NCI-H1092 treated with DMSO at 0.1 percent for 48 hours (cell line): ENCODE measurements around the gene LYRM4.

Experiments used
- DNase-seq: peaks from one replicate; lab custom pipeline; 2025; lab: John Stamatoyannopoulos, UW

LYRM4 gene

DNA sequence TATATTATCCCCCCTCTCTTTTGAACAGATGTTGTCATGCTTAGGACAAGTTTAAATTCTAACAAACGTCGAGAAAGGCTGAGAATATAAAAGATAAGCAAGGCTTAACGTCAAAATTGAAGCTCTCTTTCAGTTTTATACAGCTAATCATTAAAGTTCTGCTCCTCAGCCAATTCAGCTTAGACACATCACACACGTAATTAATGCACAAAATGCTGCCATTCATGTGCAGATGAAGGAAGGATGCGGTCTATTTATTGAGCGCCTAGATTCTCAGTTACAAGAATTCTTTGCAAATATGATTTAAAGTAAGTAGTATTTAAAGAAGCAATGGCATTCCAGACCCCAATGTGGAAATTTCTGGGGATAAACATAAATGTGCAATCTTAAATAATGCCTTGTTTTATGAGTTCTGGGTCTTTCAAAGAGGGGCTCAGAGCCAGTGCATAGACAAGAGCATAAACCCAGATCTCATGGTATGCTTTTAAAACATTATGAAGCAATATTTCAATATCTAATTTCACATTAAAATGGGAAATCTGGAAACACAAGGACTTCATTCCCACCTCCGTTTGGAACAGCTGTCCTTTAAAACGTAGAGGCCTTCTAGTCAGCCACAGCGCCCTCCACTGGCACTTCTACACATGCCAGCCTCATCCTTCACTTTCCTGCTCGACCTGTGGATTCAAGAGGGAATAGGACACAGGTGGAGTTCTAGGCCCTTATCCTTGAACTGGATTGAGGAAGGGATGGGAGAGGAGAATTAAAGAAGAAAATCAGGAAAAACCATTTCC lies 85.8 kb downstream of the LYRM4 start:
- DNase-seq = no peak

DNA sequence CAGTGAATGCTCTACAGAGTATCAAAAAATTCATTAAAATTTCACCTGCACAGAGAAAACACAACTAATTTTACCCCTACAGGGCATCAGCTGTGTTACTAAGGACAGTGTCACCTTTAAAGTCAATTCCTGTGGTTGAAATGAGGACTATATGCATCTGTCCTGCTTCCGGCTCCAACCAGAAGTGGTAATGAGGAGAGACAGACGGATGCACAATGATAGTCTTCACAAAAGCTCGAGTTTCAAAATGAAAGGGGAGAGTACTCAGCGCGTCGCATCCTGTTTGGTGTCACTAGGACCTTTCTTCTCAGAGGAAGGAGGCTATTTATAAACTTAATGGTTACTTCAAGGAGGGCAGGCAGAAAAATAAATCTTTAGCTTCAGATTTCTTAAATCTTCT lies 86.5 kb downstream of the LYRM4 start:
- no peak for DNase-seq

DNA sequence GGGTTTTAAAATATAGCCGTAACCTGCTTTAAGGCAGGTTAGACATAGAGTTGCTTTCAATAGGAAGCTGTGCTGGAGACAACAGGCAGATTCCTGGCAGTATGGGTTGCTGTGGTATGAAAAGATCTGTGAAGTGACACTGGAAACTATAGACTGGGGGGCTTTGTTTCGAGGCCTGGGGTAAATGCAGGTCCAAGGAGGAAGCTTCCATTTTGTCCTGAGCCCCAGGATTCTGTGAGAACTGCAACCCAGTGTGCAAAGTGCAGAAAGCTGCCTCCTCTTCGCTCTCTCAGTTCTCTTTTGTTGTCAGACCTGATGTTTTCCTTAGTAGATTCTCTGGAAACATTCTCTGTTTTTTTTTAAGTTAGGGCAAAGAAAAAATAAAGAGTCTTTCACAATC lies 86.9 kb downstream of the LYRM4 start:
- no peak for DNase-seq

DNA sequence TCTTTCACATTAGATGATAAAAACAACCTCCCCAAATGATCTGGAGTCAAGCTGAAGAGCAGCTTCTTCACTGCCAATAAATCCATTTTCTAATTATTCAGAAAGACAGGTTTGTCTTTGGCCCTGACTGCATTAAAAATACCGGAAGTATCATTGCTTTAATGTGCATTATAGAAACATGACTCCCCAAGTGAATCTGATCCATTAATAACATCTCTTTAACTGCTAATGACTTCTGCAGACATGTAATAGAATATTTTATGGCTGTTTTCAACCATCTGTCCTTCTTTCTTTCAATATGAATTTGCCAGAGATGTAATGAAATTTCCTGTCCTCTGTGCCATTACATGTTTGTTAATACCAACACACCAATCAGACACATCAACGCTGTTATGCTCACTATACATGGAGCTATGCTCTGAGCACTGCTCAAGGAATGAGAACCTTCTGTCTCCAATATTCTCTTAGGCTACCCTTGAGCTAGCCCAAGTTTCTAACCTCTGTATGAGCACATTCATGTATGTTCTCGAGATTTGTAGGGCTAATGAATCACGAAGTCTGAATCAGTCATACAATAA lies 87.8 kb downstream of the LYRM4 start:
- DNase-seq = no peak

DNA sequence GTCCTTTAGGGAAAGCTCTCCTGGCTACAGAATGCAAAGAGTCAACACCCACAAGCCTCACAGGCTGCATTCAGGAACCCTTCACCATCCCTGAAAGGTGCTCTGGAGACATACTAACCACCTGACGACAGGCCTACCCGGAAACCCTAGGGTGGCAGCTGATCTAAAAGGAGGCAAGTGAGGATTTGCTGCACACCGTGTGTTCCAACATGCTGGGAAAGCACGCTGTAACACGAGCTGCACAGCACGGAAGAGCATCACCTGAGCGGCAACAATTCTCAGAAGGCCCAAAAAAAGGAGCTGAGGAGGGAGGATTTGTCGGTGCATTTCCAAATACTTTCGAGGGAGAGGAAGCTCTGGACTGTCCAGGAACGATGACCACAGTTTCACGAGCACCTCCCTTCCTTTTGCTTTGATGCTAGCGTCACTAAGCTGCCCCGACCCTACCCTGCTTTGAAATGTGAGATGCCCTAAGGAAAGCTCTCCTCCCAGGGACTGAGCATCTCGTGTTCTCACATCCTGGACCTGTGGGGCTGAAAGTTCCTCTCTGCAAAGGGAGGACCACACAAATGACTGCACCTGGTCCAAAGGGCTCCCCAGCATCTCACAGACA lies 88.6 kb downstream of the LYRM4 start:
- DNase-seq = no peak

DNA sequence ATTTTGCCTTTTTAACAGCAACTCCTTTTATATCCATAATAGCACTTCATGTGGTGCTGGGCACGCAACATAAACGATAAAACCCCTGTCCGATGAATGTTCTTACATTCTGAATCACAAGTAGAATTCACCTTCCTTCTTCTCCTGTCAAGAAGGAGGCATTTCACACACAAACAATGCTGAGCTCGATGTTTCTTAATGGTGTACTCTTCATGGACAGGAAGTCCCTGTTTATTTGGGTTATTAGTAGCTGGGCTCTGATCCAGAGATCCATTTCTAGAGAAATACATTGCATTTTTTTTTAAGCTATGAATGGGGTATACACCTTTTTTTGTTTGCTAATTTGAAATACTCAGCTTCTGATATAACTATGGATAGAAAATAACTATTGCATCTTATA lies 93.2 kb downstream of the LYRM4 start:
- peak; percentile 2 for DNase-seq

DNA sequence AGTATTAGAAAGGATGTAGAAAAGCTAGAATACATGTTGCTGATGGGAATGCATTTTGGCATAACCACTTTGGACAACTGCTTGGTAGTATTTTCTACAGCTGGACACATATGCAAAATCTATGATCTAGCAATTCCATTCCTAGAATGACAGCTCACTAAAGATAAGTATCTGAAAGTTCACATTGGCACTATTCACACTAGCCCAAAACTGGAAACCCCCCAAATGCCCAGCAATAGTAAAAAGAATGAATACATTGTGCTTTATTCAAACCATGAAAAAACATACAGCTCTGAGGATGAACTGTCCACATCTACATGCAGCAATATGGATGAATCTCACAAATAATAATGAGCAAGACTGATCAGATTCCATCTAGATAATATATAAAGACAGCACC lies 96.7 kb downstream of the LYRM4 start:
- DNase-seq = no peak

DNA sequence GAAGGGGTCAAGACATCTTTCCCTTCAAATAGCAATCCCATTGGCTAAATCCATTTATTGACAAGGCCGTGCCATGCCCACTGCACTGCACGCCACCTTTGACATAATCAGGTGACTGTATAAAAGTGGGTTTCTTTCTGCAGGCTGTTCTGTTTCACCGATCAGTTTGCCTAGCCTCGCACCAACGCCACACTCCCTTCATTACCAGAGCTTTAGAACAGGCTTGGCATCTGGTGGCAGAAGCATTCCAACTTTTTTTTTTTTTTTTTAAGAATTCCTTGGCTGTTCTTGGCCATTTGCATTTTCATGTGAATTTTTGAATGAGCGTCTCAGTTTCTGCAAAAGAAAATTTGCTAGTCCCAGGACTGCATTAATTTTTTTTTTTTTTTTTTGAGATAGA lies 97.5 kb downstream of the LYRM4 start:
- DNase-seq = no peak

DNA sequence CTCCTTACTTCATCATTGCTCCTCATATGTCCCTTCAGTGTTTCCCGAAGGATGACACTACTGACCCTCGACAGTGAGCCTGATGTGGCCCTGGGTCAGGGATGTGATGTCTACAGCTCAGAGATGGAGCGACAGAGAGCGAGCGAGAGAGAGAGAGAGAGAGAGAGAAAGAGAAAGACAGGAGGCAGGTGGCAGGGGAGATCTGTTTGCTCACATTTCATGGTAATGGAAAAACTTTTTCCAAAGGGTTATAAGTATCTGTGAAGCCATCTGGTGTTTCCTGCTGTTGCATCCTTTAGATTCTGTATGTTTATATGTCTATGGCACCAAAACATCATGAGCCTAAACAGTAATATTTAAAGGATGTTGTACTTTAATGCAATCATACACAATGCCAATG lies 98.4 kb downstream of the LYRM4 start:
- DNase-seq = no peak

DNA sequence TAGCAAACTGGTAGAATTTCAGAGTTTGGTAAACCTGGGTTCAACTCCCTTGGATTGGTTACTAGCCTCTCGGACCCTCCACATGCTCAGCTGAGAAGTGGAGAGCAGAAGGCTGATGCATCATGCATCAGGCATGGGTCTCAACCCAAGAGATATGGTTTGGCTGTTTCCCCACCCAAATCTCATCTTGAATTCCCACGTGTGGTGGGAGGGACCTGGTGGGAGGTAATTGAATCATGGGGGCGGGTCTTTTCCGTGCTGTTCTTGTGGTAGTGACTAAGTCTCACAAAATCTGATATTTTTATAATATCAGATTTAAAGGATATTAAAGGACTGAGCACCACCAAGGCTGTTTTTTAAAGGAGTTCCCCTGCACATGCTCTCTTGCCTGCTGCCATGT lies 100.5 kb downstream of the LYRM4 start:
- no peak for DNase-seq

DNA sequence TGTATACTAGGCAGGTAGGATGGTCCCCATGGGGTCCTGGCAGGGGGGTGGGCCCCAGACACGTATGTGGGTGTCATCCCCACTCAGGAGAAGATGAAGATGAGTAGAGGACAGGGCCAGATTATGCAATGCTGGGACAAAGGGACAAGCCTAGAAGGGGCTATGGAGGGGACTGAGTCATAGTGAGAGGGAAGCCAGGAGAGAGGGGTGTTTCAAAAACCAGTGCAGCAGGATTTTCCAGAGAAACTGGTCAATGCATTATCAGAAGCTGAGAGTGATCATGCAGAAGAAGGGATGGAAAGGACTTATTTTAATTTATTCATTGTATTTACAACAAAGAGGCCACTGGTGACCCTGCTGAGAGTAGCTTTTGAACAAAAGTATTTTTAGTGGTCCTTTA lies 101.6 kb downstream of the LYRM4 start:
- no peak for DNase-seq

DNA sequence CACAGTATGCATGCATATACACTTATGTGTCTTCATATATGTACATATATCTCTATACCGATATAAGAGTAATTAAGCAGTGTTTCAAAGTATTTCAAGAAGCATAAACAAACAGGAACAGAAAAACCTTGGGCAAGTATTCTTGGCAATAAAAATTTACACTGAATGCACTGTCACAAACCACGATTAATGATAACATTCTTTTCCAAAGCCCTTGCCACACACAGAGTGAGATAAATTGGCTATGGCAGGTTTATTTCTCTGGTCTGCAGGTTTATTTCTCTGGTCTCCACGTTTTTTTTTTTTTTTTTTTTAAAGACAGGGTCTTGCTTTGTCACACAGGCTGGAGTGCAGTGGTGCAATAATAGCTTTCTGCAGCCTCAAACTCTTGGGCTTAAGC lies 102.6 kb downstream of the LYRM4 start:
- no peak for DNase-seq

DNA sequence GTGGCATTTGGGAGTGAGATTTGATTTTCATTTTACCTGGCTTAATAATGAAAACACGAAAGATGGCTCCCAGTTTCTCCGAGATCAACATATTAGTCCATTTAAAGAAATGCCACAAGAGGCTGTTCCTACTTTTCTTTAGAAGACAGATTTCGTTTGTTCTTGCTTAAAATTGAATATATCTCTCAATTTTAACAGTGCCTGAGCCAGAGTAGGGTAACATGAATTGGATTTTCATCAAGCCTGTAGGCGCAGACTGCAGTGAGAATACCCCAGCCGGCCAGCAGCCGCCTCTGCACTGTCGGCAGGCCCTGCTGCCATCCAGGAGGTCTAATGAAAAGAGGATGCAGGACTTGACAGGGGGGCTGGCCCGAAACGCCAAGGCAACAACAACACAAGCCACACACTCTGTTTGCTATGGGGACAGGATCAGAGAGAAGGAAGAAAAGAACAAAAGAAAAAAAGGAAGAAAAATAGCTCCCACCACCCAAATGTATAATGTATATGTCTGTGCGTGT lies 103.1 kb downstream of the LYRM4 start:
- DNase-seq = no peak

DNA sequence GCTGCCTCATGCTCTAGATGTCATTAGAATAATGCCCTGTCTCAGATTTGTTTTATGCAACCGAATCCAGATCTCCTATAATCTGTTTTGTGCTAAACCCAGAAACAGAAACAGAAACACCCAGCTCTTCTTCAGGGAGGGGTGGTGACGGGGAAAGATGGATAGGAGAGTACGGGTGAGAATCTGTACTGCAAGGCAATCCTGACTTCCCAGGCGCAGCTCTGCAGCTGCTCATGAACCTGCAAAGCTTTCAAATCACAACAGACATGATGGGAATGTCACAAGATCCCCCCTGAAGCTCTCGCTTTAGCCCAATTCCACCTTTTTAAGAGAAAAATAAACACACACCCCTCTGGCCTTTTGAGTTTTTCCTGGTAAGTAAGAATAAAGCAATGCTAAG lies 104.1 kb downstream of the LYRM4 start:
- DNase-seq = no peak

DNA sequence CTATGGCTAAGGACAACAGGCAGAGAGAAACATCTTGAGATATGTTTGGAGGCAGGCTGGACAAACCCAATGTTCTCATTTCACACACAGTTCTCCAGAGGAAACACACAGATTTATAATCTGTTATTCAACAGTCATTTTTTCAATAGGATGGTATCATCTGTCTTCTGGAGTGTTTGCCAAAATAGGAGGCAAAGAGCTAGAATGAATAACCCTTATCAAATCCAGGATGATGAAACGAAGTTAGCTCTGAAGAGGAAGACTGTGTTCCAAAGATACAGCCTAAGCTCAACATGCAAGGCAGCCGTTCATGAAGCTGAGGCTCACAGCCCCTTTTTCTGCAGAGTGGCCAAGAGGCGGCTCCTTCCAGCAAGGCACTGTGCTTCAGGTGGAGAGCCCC lies 104.8 kb downstream of the LYRM4 start:
- DNase-seq = no peak

DNA sequence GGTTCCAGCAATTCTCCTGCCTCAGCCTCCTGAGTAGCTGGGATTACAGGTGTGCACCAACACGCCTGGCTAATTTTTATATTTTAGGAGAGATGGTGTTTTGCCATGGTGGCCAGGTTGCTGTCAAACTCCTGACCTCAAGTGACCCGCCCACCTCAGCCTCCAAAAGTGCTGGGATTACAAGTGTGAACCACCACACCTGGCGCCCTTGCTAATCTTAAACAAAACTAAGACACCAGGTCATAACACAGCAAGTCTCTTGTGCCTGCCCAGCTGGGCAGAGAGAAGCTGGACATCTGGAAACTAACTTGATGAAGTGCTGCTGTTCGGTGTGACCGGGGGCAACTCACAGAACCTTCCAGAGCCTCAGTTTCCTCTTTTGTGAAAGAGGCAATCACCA lies 107.6 kb downstream of the LYRM4 start:
- DNase-seq = no peak

DNA sequence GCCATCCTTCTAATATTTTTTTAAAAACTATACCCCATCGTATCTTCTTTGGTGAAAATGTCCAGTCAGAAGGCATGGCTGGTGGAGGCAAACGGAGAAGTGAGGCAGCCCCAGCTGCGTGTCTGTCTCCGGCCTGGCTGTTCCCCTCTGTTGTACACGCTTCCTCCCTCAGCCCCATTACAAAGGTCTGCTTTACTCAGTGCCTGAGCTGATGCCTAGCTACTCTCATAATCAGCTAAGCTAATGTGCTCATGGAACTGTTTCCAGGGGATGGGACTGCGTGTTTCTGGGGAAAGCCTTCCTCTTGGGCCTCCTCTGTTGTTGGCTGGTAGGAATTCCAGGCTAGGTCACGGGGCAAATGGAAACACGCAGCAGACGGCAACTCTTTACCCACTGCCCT lies 108.3 kb downstream of the LYRM4 start:
- DNase-seq = no peak

DNA sequence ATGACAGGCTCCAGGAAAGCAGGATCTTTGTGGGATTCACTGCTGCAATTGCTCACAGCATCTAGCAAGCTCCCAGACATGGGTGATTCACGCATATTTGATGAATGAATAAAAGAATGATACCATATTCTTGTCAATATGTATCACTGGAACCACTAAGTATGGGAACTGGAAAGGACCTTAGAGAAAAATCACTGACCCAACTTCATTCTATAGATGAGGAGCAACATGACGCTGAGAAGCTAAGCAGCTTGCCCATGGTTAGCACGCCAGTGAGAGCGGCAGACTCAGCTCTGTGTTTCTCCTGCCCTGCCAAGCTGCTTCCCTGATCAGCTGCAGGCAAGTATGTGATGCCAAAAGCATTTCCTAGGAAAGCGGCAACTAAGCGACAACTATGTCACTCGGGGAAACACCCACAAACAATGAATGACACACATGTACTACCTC lies 108.8 kb downstream of the LYRM4 start:
- no peak for DNase-seq

DNA sequence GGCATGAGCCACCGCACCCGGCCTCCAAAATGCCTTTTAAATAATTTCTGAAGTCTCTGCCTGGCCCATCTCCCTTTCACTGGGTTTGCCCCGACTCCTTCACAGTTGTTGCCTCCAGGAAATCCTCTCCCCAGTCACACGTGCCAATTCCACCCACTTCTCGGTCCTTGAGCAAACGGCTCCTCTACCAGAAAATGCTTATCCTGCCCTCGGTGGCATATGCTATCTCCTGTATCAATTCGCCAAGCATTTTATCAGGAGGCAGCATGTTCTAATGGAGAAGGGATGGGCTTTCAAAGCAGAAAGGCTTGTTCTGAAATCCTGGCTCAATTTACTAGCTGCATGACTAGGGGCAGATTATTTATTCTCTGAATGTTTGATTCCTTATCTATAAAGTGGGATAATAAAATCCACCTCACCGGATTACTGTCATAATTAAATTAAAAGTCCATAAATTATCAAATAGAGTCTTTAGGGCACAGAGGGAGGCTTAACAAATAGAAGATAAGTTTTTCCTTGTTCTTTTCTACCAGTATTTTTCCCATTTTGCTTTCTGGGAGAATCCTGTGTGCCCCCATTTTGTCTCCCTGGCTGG lies 109.3 kb downstream of the LYRM4 start:
- no peak for DNase-seq

DNA sequence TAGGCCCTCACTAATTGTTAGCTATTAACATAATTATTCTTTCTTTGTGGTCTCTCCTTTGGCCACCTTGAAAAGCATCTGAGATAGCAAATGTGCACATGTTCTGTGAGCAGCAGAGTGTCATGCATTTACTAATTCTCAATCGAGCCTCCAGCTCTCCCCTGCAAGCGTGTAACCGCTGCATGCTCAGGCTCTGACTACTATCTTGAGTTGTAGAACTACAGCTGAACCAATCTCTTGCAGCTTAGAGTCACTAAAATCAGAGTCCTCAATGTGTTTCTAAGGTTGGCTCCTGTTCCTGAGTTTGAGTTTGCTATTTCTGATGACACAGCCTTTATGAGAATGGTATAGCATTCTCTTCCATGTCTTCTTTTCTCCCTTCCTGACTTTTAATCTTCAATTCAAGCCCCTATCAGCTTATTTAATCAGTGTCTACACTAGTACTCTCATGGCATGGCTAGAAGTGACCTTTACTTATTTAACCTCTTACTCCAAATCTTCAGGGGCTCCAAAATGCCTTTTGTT lies 110.1 kb downstream of the LYRM4 start:
- DNase-seq = no peak

DNA sequence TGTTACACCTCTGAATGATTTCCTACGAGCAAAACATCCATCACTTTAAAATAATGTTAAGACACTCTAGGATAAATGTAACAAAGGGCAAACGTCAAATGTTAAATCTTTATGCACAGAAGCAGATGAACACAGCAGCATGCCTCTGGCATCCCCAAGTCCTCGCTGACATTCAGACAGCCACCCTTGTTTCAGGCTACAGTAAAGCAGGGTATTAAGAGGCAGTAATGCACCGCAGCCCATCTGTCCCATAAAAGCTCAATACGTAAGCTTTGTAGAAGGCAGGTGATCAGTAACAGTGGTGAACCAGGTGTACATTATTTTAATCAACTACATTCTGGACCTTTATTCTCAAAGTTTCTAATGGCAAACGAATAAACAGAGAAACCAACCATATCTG lies 110.9 kb downstream of the LYRM4 start:
- DNase-seq = no peak

DNA sequence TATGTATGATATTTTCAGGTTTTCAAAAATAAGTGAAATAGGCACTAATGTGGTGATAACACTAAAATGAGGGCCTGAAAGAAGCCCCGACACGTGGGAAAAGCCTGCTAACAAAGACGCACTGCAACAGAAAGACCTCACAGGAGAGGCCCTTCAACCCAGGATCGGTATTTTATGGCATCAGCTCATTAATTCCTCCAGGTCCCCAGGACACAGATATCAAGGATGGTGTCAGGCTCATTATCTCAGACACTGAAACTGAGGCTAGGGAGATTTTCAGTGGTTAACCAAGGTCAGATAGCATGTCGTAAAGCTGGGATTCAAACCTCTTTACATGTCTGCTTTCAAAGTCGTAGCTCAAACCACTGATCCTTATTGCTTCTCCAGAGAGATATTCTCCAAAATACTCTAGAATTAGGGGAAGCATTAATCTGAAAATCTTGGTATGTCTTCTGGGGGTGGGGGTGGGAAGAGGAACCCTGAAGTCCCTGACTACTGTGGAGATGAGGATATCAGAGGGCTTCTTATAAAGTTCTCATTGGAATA lies 111.5 kb downstream of the LYRM4 start:
- no peak for DNase-seq
